ENCODE results near the gene HCN1. TPM values are rescaled to one million over a fixed set of nuclear protein-coding genes. Genes with fewer than 3 reads are reported as not detected.
A peak's percentile ranks its signal among the peaks of the same experiment; 100 is the strongest.

The HCN1 gene
- total RNA-seq, 2 donors from 2014 or later, result 5.9 to 10.8 TPM

- Histone ChIP-seq H3K27ac (ENCODE audit: low read depth, low read length) (no peak overlapping the region), H3K9me3 (ENCODE audit: control insufficient read depth, low read length) (no peaks in the 10 kb centered on the region), H3K36me3 (ENCODE audit: control insufficient read depth, insufficient read depth, low read length) (no peaks in the 10 kb centered on the region), H3K27me3 (ENCODE audit: control insufficient read depth, insufficient read depth, low read length, poor library complexity, severe bottlenecking) (no peaks in the 10 kb centered on the region), H3K4me3 (ENCODE audit: low read length) (no peak overlapping the region), H3K4me1 (ENCODE audit: control insufficient read depth, insufficient read depth, low read length) (no peaks in the 10 kb centered on the region), H3K9ac (ENCODE audit: extremely low read depth, low read length, poor library complexity, severe bottlenecking) (no peak overlapping the region)
- H3K4me1 Mint-ChIP-seq, result no peaks in the 10 kb centered on the region
- 98 to 100% methylated on average over 1 to 3 of the region's 4 CpGs for WGBS, 2 experiments (ENCODE audit: insufficient coverage in 1 of 2, insufficient read length in 1 of 2)
- no peaks in the 10 kb centered on the region for H3K27me3 Mint-ChIP-seq (ENCODE audit: insufficient read depth)
- no peak for DNase-seq
- no peak overlapping the region for H3K27ac Mint-ChIP-seq
- no peaks in the 10 kb centered on the region for H3K9me3 Mint-ChIP-seq
- no peak for TF ChIP-seq CTCF (conservative IDR thresholded peaks at IDR 0.05)
- no peak overlapping the region for H3K4me3 Mint-ChIP-seq
- H3K36me3 Mint-ChIP-seq (ENCODE audit: low read depth), result no peaks in the 10 kb centered on the region
Observed at GRCh38 chr5:45672271-45672670, 23.9 kb downstream of the HCN1 start.

- peaks cover 4% of the 10 kb centered on the region for H3K27me3 Mint-ChIP-seq (ENCODE audit: insufficient read depth)
- no peaks in the 10 kb centered on the region for H3K36me3 ChIP-seq (ENCODE audit: control insufficient read depth, insufficient read depth, low read length)
- no peaks in the 10 kb centered on the region for H3K9me3 ChIP-seq (ENCODE audit: control insufficient read depth, low read length)
- H3K27me3 ChIP-seq (ENCODE audit: control insufficient read depth, insufficient read depth, low read length, poor library complexity, severe bottlenecking), result peaks cover 7% of the 10 kb centered on the region
- H3K4me1 Mint-ChIP-seq, result peaks cover 38% of the 10 kb centered on the region
- peak overlapping the region; percentile 16 for H3K4me3 Mint-ChIP-seq
- no peaks in the 10 kb centered on the region for H3K9me3 Mint-ChIP-seq
- peak overlapping the region; percentile 46 for H3K27ac Mint-ChIP-seq
- no peak overlapping the region for H3K4me3 ChIP-seq (ENCODE audit: low read length)
- no peak overlapping the region for H3K9ac ChIP-seq (ENCODE audit: extremely low read depth, low read length, poor library complexity, severe bottlenecking)
- no peak for DNase-seq
- H3K36me3 Mint-ChIP-seq (ENCODE audit: low read depth), result no peaks in the 10 kb centered on the region
- H3K4me1 ChIP-seq (ENCODE audit: control insufficient read depth, insufficient read depth, low read length), result peaks cover 6% of the 10 kb centered on the region
- no peak for TF ChIP-seq CTCF (conservative IDR thresholded peaks at IDR 0.05)
- WGBS, 2 experiments (ENCODE audit: insufficient coverage in 1 of 2, insufficient read length in 1 of 2), result 19% methylated on average over 1 of the region's 1 CpG; no CpG with 5 or more reads in 1 of the 2 experiments
- H3K27ac ChIP-seq (ENCODE audit: low read depth, low read length), result no peak overlapping the region
Observed at GRCh38 chr5:45648744-45649143, 47.4 kb downstream of the HCN1 start.

- Histone ChIP-seq H3K9ac (ENCODE audit: extremely low read depth, low read length, poor library complexity, severe bottlenecking) (no peak overlapping the region), H3K36me3 (ENCODE audit: control insufficient read depth, insufficient read depth, low read length) (no peaks in the 10 kb centered on the region), H3K27me3 (ENCODE audit: control insufficient read depth, insufficient read depth, low read length, poor library complexity, severe bottlenecking) (peaks cover 7% of the 10 kb centered on the region), H3K4me3 (ENCODE audit: low read length) (no peak overlapping the region), H3K9me3 (ENCODE audit: control insufficient read depth, low read length) (no peaks in the 10 kb centered on the region), H3K4me1 (ENCODE audit: control insufficient read depth, insufficient read depth, low read length) (peaks cover 7% of the 10 kb centered on the region), H3K27ac (ENCODE audit: low read depth, low read length) (no peak overlapping the region)
- no peak overlapping the region for H3K4me3 Mint-ChIP-seq
- H3K9me3 Mint-ChIP-seq, result no peaks in the 10 kb centered on the region
- H3K27me3 Mint-ChIP-seq (ENCODE audit: insufficient read depth), result no peaks in the 10 kb centered on the region
- no peak overlapping the region for H3K27ac Mint-ChIP-seq
- peaks cover 35% of the 10 kb centered on the region for H3K4me1 Mint-ChIP-seq
- no peak for DNase-seq
- TF ChIP-seq CTCF (conservative IDR thresholded peaks at IDR 0.05), result no peak
- H3K36me3 Mint-ChIP-seq (ENCODE audit: low read depth), result no peaks in the 10 kb centered on the region
Observed at GRCh38 chr5:45643056-45643455, 53.1 kb downstream of the HCN1 start.
